ENCODE results near the gene SERPINB7. TPM values are rescaled to one million over a fixed set of nuclear protein-coding genes. Genes with fewer than 3 reads are reported as not detected.

SERPINB7 gene
- not detected for total RNA-seq

DNA sequence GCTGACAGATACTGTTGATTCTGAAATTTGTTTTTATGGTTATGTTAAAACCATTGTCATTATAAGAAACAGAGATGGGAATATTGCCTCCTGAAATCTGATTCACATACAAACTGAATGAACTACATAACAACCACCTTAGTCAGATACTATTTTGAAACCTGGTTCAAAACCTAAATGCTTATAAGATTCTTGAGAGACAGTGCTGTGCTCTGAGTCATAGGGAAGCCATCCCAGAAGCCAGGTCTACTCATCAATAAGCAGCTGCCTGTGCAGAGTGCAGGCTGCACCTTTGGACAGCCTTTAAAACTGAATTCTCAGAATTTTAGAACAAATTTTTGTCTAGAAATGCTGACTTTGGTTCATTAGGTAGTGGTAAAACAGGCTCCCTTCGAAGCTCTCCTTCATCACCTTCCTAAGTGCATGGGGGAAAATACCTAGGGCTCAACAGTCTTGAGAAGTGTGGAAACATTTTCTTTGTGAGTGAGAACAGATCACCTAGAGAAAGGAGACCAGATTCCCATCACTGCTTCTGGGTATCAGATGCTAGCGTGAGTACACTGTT, at the start of gene SERPINB7:
Gene SERPINB7 (plus strand): TSS at position 253 of the 565 bp plus-strand sequence. CDS start 6,955 bp downstream, outside the sequence.

Other genes with a start within 250 kb of the SERPINB7 start
- gene SERPINB12, start 233.0 kb upstream of the SERPINB7 start, total RNA-seq = not detected
- 0.33 TPM for gene SERPINB13, start 188.1 kb upstream of the SERPINB7 start, total RNA-seq
- not detected for gene SERPINB4, start 131.2 kb upstream of the SERPINB7 start, total RNA-seq
- gene SERPINB3, start 113.5 kb upstream of the SERPINB7 start, total RNA-seq = not detected
- 0.93 TPM for gene SERPINB11, start 72.5 kb upstream of the SERPINB7 start, total RNA-seq
- gene SERPINB2, start 112.3 kb downstream of the SERPINB7 start, total RNA-seq = 2.0 TPM
- 1.3 TPM for gene SERPINB10, start 132.5 kb downstream of the SERPINB7 start, total RNA-seq
- gene HMSD, start 173.9 kb downstream of the SERPINB7 start, total RNA-seq = 2.8 TPM
- 3.8 TPM for gene SERPINB8, start 194.7 kb downstream of the SERPINB7 start, total RNA-seq